NCI-H510A (cell line): Measurements from ENCODE around the gene MAGEC2.

Experiments
- DNase-seq: peaks from one replicate; lab custom pipeline; 2025; lab: John Stamatoyannopoulos, UW

Gene MAGEC2

GRCh38 chrX:142204522-142205433, at the start of gene MAGEC2:
Gene MAGEC2, minus strand, starts transcription at chrX:142205290. Its CDS starts 1,303 bp downstream, at chrX:142203987.
- DNase-seq: peak; percentile 23

GRCh38 chrX:142251680-142252079, 46.6 kb upstream of the MAGEC2 start:
- DNase-seq: no peak

- DNase-seq: no peak
Observed at GRCh38 chrX:142251202-142251601, 46.1 kb upstream of the MAGEC2 start.

GRCh38 chrX:142250502-142250901, 45.4 kb upstream of the MAGEC2 start:
- DNase-seq: no peak

- no peak for DNase-seq
Observed at GRCh38 chrX:142249721-142250120, 44.6 kb upstream of the MAGEC2 start.

GRCh38 chrX:142244568-142244967, 39.5 kb upstream of the MAGEC2 start:
- no peak for DNase-seq

GRCh38 chrX:142238536-142238935, 33.4 kb upstream of the MAGEC2 start:
- DNase-seq: no peak

- no peak for DNase-seq
Observed at GRCh38 chrX:142233400-142233799, 28.3 kb upstream of the MAGEC2 start.

GRCh38 chrX:142214081-142214480, 9.0 kb upstream of the MAGEC2 start:
- DNase-seq: no peak

GRCh38 chrX:142201113-142201512, 4.0 kb downstream of the MAGEC2 start:
- no peak for DNase-seq

- DNase-seq: no peak
Observed at GRCh38 chrX:142186103-142186502, 19.0 kb downstream of the MAGEC2 start.

- no peak for DNase-seq
Observed at GRCh38 chrX:142184756-142185602, 20.1 kb downstream of the MAGEC2 start.

- DNase-seq: no peak
Observed at GRCh38 chrX:142156567-142156966, 48.5 kb downstream of the MAGEC2 start.
